ENCODE data around the gene LGI1.

Gene LGI1

GRCh38 chr10:93741367-93741766 is 16.4 kb upstream of the LGI1 start:
- no peak overlapping the region for H3K4me3 ChIP-seq (ENCODE audit: low read length)
- DNase-seq (ENCODE audit: low read depth) = no peak
- no peaks in the 10 kb centered on the region for H3K4me1 ChIP-seq (ENCODE audit: control insufficient read depth, insufficient read depth, low read length)
- no peaks in the 10 kb centered on the region for H3K9me3 ChIP-seq (ENCODE audit: control insufficient read depth, low read length)
- no peak overlapping the region for H3K9ac ChIP-seq (ENCODE audit: low read length)
- peaks cover 4% of the 10 kb centered on the region for H3K27me3 ChIP-seq (replicated peaks; ENCODE audit: control insufficient read depth, insufficient read depth, low read length)
- H3K36me3 ChIP-seq (ENCODE audit: control insufficient read depth, insufficient read depth, low read length, severe bottlenecking) = no peaks in the 10 kb centered on the region

GRCh38 chr10:93742633-93743349 is 14.9 kb upstream of the LGI1 start:
- Histone ChIP-seq H3K36me3 (ENCODE audit: control insufficient read depth, insufficient read depth, low read length, severe bottlenecking) (no peaks in the 10 kb centered on the region), H3K9me3 (ENCODE audit: control insufficient read depth, low read length) (no peaks in the 10 kb centered on the region), H3K4me3 (ENCODE audit: low read length) (no peak overlapping the region), H3K4me1 (ENCODE audit: control insufficient read depth, insufficient read depth, low read length) (peaks cover 5% of the 10 kb centered on the region), H3K9ac (ENCODE audit: low read length) (no peak overlapping the region), H3K27me3 (replicated peaks; ENCODE audit: control insufficient read depth, insufficient read depth, low read length) (peaks cover 4% of the 10 kb centered on the region)
- DNase-seq (ENCODE audit: low read depth) = no peak

- DNase-seq (ENCODE audit: low read depth) = peak; percentile 54
- H3K9ac ChIP-seq (ENCODE audit: low read length) = no peak overlapping the region
- H3K27me3 ChIP-seq (replicated peaks; ENCODE audit: control insufficient read depth, insufficient read depth, low read length) = peaks cover 4% of the 10 kb centered on the region
- peaks cover 17% of the 10 kb centered on the region for H3K4me1 ChIP-seq (ENCODE audit: control insufficient read depth, insufficient read depth, low read length)
- no peaks in the 10 kb centered on the region for H3K36me3 ChIP-seq (ENCODE audit: control insufficient read depth, insufficient read depth, low read length, severe bottlenecking)
- H3K4me3 ChIP-seq (ENCODE audit: low read length) = no peak overlapping the region
- H3K9me3 ChIP-seq (ENCODE audit: control insufficient read depth, low read length) = no peaks in the 10 kb centered on the region
Measured at GRCh38 chr10:93745408-93746065, 12.2 kb upstream of the LGI1 start.

- Histone ChIP-seq H3K36me3 (ENCODE audit: control insufficient read depth, insufficient read depth, low read length, severe bottlenecking) (no peaks in the 10 kb centered on the region), H3K9me3 (ENCODE audit: control insufficient read depth, low read length) (no peaks in the 10 kb centered on the region), H3K4me1 (ENCODE audit: control insufficient read depth, insufficient read depth, low read length) (peaks cover 19% of the 10 kb centered on the region), H3K4me3 (ENCODE audit: low read length) (no peak overlapping the region), H3K9ac (ENCODE audit: low read length) (no peak overlapping the region), H3K27me3 (replicated peaks; ENCODE audit: control insufficient read depth, insufficient read depth, low read length) (no peaks in the 10 kb centered on the region)
- peak; percentile 98 for DNase-seq (ENCODE audit: low read depth)
Measured at GRCh38 chr10:93746844-93747284, 10.9 kb upstream of the LGI1 start.

- no peak overlapping the region for H3K9ac ChIP-seq (ENCODE audit: low read length)
- DNase-seq (ENCODE audit: low read depth) = no peak
- H3K4me3 ChIP-seq (ENCODE audit: low read length) = no peak overlapping the region
- no peaks in the 10 kb centered on the region for H3K36me3 ChIP-seq (ENCODE audit: control insufficient read depth, insufficient read depth, low read length, severe bottlenecking)
- H3K27me3 ChIP-seq (replicated peaks; ENCODE audit: control insufficient read depth, insufficient read depth, low read length) = no peaks in the 10 kb centered on the region
- peaks cover 20% of the 10 kb centered on the region for H3K4me1 ChIP-seq (ENCODE audit: control insufficient read depth, insufficient read depth, low read length)
- H3K9me3 ChIP-seq (ENCODE audit: control insufficient read depth, low read length) = no peaks in the 10 kb centered on the region
Measured at GRCh38 chr10:93749218-93749799, 8.4 kb upstream of the LGI1 start.

GRCh38 chr10:93751124-93751523 is 6.6 kb upstream of the LGI1 start:
- Histone ChIP-seq H3K4me3 (ENCODE audit: low read length) (no peak overlapping the region), H3K27me3 (replicated peaks; ENCODE audit: control insufficient read depth, insufficient read depth, low read length) (peaks cover 1% of the 10 kb centered on the region), H3K4me1 (ENCODE audit: control insufficient read depth, insufficient read depth, low read length) (peaks cover 20% of the 10 kb centered on the region), H3K36me3 (ENCODE audit: control insufficient read depth, insufficient read depth, low read length, severe bottlenecking) (no peaks in the 10 kb centered on the region), H3K9ac (ENCODE audit: low read length) (no peak overlapping the region), H3K9me3 (ENCODE audit: control insufficient read depth, low read length) (no peaks in the 10 kb centered on the region)
- no peak for DNase-seq (ENCODE audit: low read depth)

GRCh38 chr10:93751832-93752231 is 5.9 kb upstream of the LGI1 start:
- Histone ChIP-seq H3K36me3 (ENCODE audit: control insufficient read depth, insufficient read depth, low read length, severe bottlenecking) (no peaks in the 10 kb centered on the region), H3K9ac (ENCODE audit: low read length) (no peak overlapping the region), H3K27me3 (replicated peaks; ENCODE audit: control insufficient read depth, insufficient read depth, low read length) (peaks cover 3% of the 10 kb centered on the region), H3K4me1 (ENCODE audit: control insufficient read depth, insufficient read depth, low read length) (peaks cover 17% of the 10 kb centered on the region), H3K9me3 (ENCODE audit: control insufficient read depth, low read length) (no peaks in the 10 kb centered on the region), H3K4me3 (ENCODE audit: low read length) (peak overlapping the region; percentile 42)
- peak; percentile 41 for DNase-seq (ENCODE audit: low read depth)

- peaks cover 3% of the 10 kb centered on the region for H3K27me3 ChIP-seq (replicated peaks; ENCODE audit: control insufficient read depth, insufficient read depth, low read length)
- H3K9ac ChIP-seq (ENCODE audit: low read length) = no peak overlapping the region
- H3K9me3 ChIP-seq (ENCODE audit: control insufficient read depth, low read length) = no peaks in the 10 kb centered on the region
- peaks cover 17% of the 10 kb centered on the region for H3K4me1 ChIP-seq (ENCODE audit: control insufficient read depth, insufficient read depth, low read length)
- peak; percentile 54 for DNase-seq (ENCODE audit: low read depth)
- H3K4me3 ChIP-seq (ENCODE audit: low read length) = no peak overlapping the region
- no peaks in the 10 kb centered on the region for H3K36me3 ChIP-seq (ENCODE audit: control insufficient read depth, insufficient read depth, low read length, severe bottlenecking)
Measured at GRCh38 chr10:93752761-93753160, 5.0 kb upstream of the LGI1 start.

- no peaks in the 10 kb centered on the region for H3K9me3 ChIP-seq (ENCODE audit: control insufficient read depth, low read length)
- H3K9ac ChIP-seq (ENCODE audit: low read length) = no peak overlapping the region
- H3K36me3 ChIP-seq (ENCODE audit: control insufficient read depth, insufficient read depth, low read length, severe bottlenecking) = no peaks in the 10 kb centered on the region
- H3K27me3 ChIP-seq (replicated peaks; ENCODE audit: control insufficient read depth, insufficient read depth, low read length) = peaks cover 3% of the 10 kb centered on the region
- H3K4me1 ChIP-seq (ENCODE audit: control insufficient read depth, insufficient read depth, low read length) = peaks cover 19% of the 10 kb centered on the region
- H3K4me3 ChIP-seq (ENCODE audit: low read length) = no peak overlapping the region
- DNase-seq (ENCODE audit: low read depth) = peak; percentile 66
Measured at GRCh38 chr10:93753621-93754250, 4.0 kb upstream of the LGI1 start.

GRCh38 chr10:93754761-93755160 is 3.0 kb upstream of the LGI1 start:
- no peaks in the 10 kb centered on the region for H3K9me3 ChIP-seq (ENCODE audit: control insufficient read depth, low read length)
- no peak for DNase-seq (ENCODE audit: low read depth)
- peaks cover 9% of the 10 kb centered on the region for H3K4me1 ChIP-seq (ENCODE audit: control insufficient read depth, insufficient read depth, low read length)
- H3K27me3 ChIP-seq (replicated peaks; ENCODE audit: control insufficient read depth, insufficient read depth, low read length) = peaks cover 9% of the 10 kb centered on the region
- no peak overlapping the region for H3K4me3 ChIP-seq (ENCODE audit: low read length)
- H3K36me3 ChIP-seq (ENCODE audit: control insufficient read depth, insufficient read depth, low read length, severe bottlenecking) = no peaks in the 10 kb centered on the region
- H3K9ac ChIP-seq (ENCODE audit: low read length) = no peak overlapping the region

- H3K9ac ChIP-seq (ENCODE audit: low read length) = no peak overlapping the region
- H3K4me3 ChIP-seq (ENCODE audit: low read length) = no peak overlapping the region
- peaks cover 9% of the 10 kb centered on the region for H3K27me3 ChIP-seq (replicated peaks; ENCODE audit: control insufficient read depth, insufficient read depth, low read length)
- no peak for DNase-seq (ENCODE audit: low read depth)
- H3K36me3 ChIP-seq (ENCODE audit: control insufficient read depth, insufficient read depth, low read length, severe bottlenecking) = no peaks in the 10 kb centered on the region
- peaks cover 9% of the 10 kb centered on the region for H3K4me1 ChIP-seq (ENCODE audit: control insufficient read depth, insufficient read depth, low read length)
- H3K9me3 ChIP-seq (ENCODE audit: control insufficient read depth, low read length) = no peaks in the 10 kb centered on the region
Measured at GRCh38 chr10:93755443-93756116, 2.2 kb upstream of the LGI1 start.
